Measurements from ENCODE around the gene GAL3ST1.

- TF ChIP-seq, protein P1, sequence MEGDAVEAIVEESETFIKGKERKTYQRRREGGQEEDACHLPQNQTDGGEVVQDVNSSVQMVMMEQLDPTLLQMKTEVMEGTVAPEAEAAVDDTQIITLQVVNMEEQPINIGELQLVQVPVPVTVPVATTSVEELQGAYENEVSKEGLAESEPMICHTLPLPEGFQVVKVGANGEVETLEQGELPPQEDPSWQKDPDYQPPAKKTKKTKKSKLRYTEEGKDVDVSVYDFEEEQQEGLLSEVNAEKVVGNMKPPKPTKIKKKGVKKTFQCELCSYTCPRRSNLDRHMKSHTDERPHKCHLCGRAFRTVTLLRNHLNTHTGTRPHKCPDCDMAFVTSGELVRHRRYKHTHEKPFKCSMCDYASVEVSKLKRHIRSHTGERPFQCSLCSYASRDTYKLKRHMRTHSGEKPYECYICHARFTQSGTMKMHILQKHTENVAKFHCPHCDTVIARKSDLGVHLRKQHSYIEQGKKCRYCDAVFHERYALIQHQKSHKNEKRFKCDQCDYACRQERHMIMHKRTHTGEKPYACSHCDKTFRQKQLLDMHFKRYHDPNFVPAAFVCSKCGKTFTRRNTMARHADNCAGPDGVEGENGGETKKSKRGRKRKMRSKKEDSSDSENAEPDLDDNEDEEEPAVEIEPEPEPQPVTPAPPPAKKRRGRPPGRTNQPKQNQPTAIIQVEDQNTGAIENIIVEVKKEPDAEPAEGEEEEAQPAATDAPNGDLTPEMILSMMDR (IDR thresholded peaks at IDR 0.05) = no peak
- TF ChIP-seq EZH2 (IDR thresholded peaks at IDR 0.05; ENCODE audit: borderline replicate concordance, insufficient read depth, low read depth, low read length, poor library complexity, severe bottlenecking) = no peak
These were observed 4.7 kb downstream of the GAL3ST1 start for GRCh38 chr22:30569674-30570202.

All from B cell (primary cell).